Subcutaneous adipose tissue (tissue), 4 donors: ENCODE results near the gene GIGYF2. TPM values are rescaled to one million over a fixed set of nuclear protein-coding genes. Genes with fewer than 3 reads are reported as not detected.

Source experiments
- CTCF ChIP-seq: fragments of 450-650 bp; IDR thresholded peaks from one replicate; pipeline ENCODE4 v1.5.1; 2016; ENCODE audit warnings: low read depth, mild to moderate bottlenecking, control low read depth, antibody characterized with exemption, moderate library complexity
- total RNA-seq, 4 donors: library from RNA; depleted of rRNA; stranded (reverse); fragments of >200 nt; gene quantifications; one replicate each; pipeline ENCODE4 v1.1.0, GENCODE V29; 2016

The GIGYF2 gene
- total RNA-seq, 4 donors from 2014 or later: 73.8 to 90.4 (median 82.6) TPM

- TF ChIP-seq CTCF: no peak
Measured at GRCh38 chr2:232779934-232780333, 82.8 kb downstream of the GIGYF2 start.

- no peak for TF ChIP-seq CTCF
Measured at GRCh38 chr2:232781765-232782164, 84.6 kb downstream of the GIGYF2 start.

- TF ChIP-seq CTCF: no peak
Measured at GRCh38 chr2:232783278-232783677, 86.1 kb downstream of the GIGYF2 start.

- TF ChIP-seq CTCF: no peak
Measured at GRCh38 chr2:232787806-232788205, 90.7 kb downstream of the GIGYF2 start.

- no peak for TF ChIP-seq CTCF
Measured at GRCh38 chr2:232789082-232789481, 92.0 kb downstream of the GIGYF2 start.

- TF ChIP-seq CTCF: no peak
Measured at GRCh38 chr2:232791518-232791917, 94.4 kb downstream of the GIGYF2 start.

GRCh38 chr2:232793271-232793670 is 96.1 kb downstream of the GIGYF2 start:
- no peak for TF ChIP-seq CTCF
